Measurements from ENCODE around the gene STIMATE. TPM values are rescaled to one million over a fixed set of nuclear protein-coding genes. Genes with fewer than 3 reads are reported as not detected.

Gene STIMATE
- polyA plus RNA-seq, 1 of the 3 experiments (the other 2 are of a cell fraction), result 9.3 TPM

GRCh38 chr3:52813810-52814209 is 83.5 kb downstream of the STIMATE start:
- Histone ChIP-seq H3F3A (replicated peaks; ENCODE audit: insufficient read depth) (no peaks in the 10 kb centered on the region), H3K4me1 (ENCODE audit: control insufficient read depth in 1 of 2, insufficient read depth in 2 of 2, low read depth in 1 of 2, low read length in 1 of 2) (no peaks in the 10 kb centered on the region), H3K36me3 (replicated peaks in 1 of 2; ENCODE audit: control insufficient read depth in 1 of 2, insufficient read depth in 2 of 2, low read length in 1 of 2) (no peaks in the 10 kb centered on the region), H3K27ac (ENCODE audit: low read depth in 2 of 2, low read length in 1 of 2) (no peak overlapping the region), H3K9me3 (no peaks in the 10 kb centered on the region), H3K4me2 (no peak overlapping the region), H2AFZ (ENCODE audit: low read depth) (no peak overlapping the region), H3K9ac (no peak overlapping the region), H3K9me2 (no peaks in the 10 kb centered on the region), H3K4me3 (ENCODE audit: low read depth in 2 of 2, low read length in 1 of 2) (no peak overlapping the region), H4K20me1 (ENCODE audit: insufficient read depth) (no peaks in the 10 kb centered on the region), H3K27me3 (ENCODE audit: insufficient read depth) (no peaks in the 10 kb centered on the region), H3K79me2 (ENCODE audit: insufficient read depth) (no peaks in the 10 kb centered on the region)
- DNase-seq, result no peak
- ChIA-PET CTCF (no interaction called here), POLR2A (no interaction called here)
- 100% methylated on average over 5 of the region's 8 CpGs for WGBS (ENCODE audit: low lambda C conversion rate)
- TF ChIP-seq FOSL2 (IDR thresholded peaks at IDR 0.05; ENCODE audit: borderline replicate concordance, low read depth) (no peak), USF2 (IDR thresholded peaks at IDR 0.05; ENCODE audit: borderline replicate concordance, low read depth, low read length) (no peak), ELF1 (IDR thresholded peaks at IDR 0.05) (no peak), ZBTB33 (IDR thresholded peaks at IDR 0.05; ENCODE audit: borderline replicate concordance, low read depth) (no peak), YY1 (IDR thresholded peaks at IDR 0.05; ENCODE audit: low read depth) (no peak), RCOR1 (IDR thresholded peaks at IDR 0.05; ENCODE audit: low read length) (no peak), PBX3 (IDR thresholded peaks at IDR 0.05) (no peak), IRF3 (IDR thresholded peaks at IDR 0.05; ENCODE audit: low read depth, low read length) (no peak), CTCF (IDR thresholded peaks at IDR 0.05) (no peak), SMC3 (IDR thresholded peaks at IDR 0.05; ENCODE audit: low read depth, low read length) (no peak), FOXM1 (IDR thresholded peaks at IDR 0.05; ENCODE audit: low read depth) (no peak)
